TTC549 (cell line): ENCODE measurements around the gene GATD1.
"Not testable (repeated sequence)": the region's sequence is repeated elsewhere in the genome, so short reads cannot be mapped to it uniquely, and the experiment has no call there.

Source experiments
- FAIRE-seq: peaks from 2 replicates; lab custom pipeline; 2012; peaks lifted over from hg19 to GRCh38; lab: Jason Lieb, UNC

GATD1 gene

GRCh38 chr11:763073-763463, 14.2 kb downstream of the GATD1 start:
- no peak for FAIRE-seq

DNA sequence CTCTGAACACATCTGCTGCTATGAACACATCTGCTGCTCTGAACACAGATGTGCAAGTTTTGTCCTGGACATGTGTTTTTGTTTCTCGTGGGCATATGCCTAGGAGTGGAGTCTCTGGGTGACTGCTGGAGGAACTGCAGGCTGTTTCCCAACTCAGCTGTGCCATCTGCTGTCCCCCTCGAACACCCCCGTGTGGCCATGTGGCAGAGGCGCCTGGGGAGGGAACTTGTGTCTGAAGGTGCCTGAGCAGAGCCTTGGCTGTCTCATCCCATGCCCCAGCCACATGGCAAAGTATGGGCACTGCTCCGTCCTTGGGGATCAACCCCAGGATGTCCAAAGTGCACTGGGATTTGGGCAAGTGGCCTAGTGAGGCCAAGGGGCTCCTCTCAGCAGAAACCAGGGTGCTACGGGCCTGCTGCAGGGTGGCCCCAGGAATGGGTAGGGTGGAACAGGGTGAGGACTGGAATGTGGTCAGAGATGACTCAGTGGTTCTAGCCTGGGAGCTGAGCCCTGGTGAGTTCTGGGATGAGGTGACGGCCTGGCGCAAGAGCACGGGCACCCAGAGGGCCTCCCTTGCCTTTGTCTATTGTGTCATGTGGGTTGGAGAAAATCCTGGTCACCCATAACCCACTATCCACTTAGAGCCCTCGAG, 14.7 kb downstream of the GATD1 start:
- FAIRE-seq = no peak

DNA sequence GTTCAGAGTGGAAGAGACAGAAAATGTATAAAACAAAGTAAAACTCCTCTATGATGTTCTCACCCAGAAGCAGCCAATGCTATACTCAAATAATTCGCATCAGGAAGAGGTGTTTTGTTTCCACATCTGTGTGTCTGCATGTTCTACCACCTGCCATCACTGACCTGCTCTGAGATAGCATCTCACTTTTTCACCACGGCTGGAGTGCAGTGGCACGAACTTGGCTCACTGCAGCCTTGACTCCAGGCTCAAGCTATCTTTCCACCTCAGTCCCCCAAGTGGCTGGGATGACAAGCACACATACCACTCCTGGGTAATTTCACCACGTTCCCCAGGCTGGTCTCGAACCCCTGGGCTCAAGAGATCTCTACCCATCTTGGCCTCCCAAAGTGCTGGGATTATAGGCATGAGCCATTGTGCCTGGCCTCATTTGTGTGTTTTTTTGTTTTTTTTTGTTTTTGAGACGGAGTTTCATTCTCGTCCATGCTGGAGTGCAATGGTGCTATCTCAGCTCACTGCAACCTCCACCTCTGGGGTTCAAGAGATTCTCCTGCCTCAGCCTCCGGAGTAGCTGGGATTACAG, 15.7 kb downstream of the GATD1 start:
- no peak for FAIRE-seq

GRCh38 chr11:760236-760635, 17.1 kb downstream of the GATD1 start:
- no peak for FAIRE-seq

- no peak for FAIRE-seq
These were observed 27.6 kb downstream of the GATD1 start for GRCh38 chr11:749731-750130.

DNA sequence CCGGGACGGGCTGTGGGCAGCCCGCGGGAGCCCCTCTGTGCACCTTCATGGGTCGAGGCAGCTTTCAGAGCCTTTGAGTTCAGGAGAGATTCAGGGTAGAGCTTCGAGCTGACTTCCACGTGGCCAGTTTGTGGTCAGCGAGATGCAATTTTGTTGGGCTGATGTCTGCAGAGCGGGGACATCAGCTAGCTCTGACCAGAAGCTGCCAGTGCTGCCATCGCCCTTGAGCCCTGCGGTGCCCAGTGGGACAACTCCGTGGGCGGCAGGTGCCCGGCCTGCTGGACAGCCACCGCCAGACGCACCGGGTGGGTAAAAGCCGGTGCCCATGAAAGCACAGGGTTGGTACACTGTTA, 29.3 kb downstream of the GATD1 start:
- no peak for FAIRE-seq

- FAIRE-seq = no peak
These were observed 29.9 kb downstream of the GATD1 start, which contains the start of gene TALDO1 for GRCh38 chr11:747158-748006. Gene TALDO1 (plus strand): TSS chr11:747464. CDS start chr11:747482, 18 bp downstream.

DNA sequence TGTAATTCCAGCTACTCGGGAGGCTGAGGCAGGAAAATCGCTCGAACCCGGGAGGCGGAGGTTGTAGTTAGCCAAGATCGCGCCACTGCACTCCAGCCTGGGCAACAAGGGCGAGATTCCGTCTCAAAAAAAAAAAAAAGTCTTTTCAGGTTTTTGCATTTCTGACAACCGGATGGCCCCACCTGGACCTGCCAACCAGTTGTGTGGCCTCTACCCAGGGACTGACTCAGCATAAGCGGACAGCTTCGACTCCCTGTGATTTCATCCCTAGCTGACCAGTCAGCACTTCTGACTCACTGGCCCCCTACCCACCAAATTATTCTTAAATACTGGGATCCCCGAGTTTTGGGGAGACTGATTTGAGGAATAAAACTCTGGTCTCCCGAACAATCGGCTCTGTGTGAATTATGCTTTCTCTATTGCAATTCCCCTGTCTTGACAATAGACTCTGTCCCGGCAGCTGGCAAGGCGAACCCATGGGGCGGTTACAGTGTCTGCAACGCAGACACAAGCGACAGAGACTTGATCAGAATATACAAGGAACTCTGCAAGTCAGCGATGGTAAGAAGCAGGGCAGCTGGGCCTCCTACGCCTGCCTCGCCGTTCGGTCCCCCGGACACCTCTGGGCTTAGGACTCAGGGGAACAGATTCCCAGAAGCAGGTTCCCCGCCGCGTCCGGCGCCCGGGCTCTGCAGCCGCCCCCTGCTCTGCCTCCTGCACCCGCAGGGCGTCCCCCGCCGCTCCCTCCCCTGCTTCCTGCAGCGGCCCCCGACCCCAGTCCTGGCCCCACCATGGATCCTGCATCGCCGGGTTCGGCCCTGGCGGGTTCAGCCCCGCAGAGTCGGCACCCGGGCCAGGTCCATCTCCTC, 30.8 kb downstream of the GATD1 start:
- FAIRE-seq = no peak

GRCh38 chr11:745428-745827, 31.9 kb downstream of the GATD1 start:
- no peak for FAIRE-seq

DNA sequence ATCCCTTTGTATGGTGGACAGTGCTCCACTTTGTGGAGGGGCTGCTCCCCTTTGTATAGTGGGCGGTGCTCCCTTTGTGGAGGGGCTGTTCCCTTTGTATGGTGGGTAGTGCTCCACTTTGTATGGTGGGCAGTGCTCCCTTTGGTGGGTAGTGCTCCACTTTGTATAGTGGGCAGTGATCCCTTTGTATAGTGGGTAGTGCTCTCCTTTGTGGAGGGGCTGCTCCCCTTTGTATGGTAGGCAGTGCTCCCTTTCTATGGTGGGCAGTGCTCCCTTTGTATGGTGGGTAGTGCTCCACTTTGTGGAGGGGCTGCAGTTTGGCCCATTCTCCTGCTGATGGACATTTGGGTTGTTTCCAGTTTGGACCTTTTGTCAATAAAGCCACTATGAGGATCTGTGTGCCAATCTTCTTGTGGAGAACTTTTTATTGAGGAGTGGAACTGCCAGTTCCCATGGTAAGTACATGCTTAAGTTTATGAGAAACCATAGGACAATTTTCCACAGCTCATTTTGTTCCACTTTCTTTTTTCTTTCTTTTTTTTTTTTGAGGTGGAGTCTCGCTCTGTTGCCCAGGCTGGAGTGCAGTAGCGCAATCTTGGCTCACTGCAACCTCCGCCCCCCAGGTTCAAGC, 34.6 kb downstream of the GATD1 start:
- no peak for FAIRE-seq

DNA sequence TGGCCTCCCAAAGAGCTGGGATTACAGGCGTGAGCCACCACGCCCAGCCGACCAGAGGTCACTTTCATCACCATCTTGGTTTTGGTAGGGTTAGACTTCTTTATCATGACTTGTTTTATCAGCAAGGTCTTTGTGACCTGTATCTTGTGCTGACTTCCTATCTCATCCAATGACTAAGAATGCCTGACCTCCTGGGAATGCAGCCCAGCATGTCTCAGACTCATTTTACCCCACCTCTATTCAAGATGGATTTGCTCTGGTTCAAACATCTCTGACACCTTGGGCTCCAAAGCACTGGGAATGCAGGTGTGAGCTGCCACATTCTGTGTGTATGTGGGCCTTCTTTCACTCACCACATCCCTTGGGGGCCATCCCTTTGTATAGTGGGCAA, 35.1 kb downstream of the GATD1 start:
- no peak for FAIRE-seq

GRCh38 chr11:737899-738298, 39.4 kb downstream of the GATD1 start:
- FAIRE-seq = not testable (repeated sequence)

GRCh38 chr11:737366-737765, 39.9 kb downstream of the GATD1 start:
- no peak for FAIRE-seq

DNA sequence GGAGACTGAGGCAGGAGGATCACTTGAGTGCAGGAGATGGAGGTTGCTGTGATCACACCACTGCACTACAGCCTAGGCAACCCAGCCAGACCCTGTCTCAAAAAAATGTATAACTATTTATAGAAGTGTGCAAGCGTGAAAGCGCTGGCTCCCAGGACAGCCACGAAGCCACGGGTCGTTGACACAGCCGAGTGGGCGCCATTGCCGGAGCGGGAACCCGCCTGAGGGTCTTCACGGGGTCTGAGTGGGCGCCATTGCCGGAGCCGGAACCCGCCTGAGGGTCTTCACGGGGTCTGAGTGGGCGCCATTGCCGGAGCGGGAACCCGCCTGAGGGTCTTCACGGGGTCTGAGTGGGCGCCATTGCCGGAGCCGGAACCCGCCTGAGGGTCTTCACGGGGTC, 42.7 kb downstream of the GATD1 start:
- FAIRE-seq = not testable (repeated sequence)

GRCh38 chr11:733072-733471, 44.2 kb downstream of the GATD1 start:
- no peak for FAIRE-seq

GRCh38 chr11:729492-730074, 47.7 kb downstream of the GATD1 start:
- FAIRE-seq = no peak

- no peak for FAIRE-seq
These were observed 48.3 kb downstream of the GATD1 start for GRCh38 chr11:728901-729491.

DNA sequence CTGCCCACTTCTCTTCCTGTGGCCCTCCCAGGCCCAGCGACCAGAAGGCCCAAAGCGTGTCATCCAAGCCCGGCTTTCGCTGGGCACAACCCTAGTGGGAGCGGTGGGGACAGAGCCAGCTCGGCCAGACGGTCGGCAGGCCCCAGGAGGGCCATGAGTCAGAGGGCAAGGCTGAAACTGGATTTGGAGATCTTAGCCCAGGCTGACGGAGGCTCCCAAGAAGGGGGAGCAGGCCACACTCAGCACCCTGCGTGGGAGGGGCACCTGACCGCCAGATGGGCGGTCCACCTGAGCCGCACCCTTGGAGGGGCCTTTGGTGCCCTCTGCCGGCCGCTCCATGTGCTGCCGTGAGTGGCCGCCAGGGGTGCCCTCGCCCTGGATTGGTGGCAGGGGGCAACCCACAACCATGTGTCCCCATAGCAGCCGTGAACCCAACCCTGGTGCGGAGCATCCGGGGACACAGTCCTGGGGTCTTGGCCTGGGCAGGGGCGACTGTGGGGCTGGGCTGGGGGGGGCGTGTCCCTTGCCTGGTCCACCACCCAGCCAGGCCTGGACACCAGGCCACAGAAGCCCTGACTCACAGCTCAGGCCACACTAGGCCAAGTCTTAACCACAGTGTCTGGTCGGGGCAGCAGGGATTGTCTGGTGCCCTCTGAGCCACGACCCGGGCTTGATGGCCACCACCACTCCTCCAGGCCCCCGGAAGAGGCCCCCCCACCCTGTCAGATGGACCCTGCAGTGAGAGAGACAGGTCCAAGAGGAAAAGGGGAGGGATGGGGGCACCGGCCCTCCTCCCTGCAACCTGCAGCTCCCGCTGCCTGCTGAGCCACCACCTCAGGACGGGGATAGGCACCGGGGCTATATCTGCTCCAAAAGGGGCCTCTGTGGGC, 49.2 kb downstream of the GATD1 start:
- FAIRE-seq = no peak

- FAIRE-seq = no peak
These were observed 50.0 kb downstream of the GATD1 start for GRCh38 chr11:727281-727701.
